Keratinocyte (primary cell): ENCODE results near the gene USH2A. TPM values are rescaled to one million over a fixed set of nuclear protein-coding genes. Genes with fewer than 3 reads are reported as not detected.

ENCODE experiments used
- DNase-seq: peaks from one replicate; pipeline ENCODE4 v3.0.0-alpha.2; 2011; ENCODE audit warnings: low read depth, missing footprints, low spot score
- FAIRE-seq: peaks from 2 replicates; lab custom pipeline; 2011; peaks lifted over from hg19 to GRCh38; lab: Jason Lieb, UNC
- H2AFZ ChIP-seq: 2 replicates; pipeline ENCODE4 v1.6.0; 2012; ENCODE audit warnings: low read length, control low read depth, inconsistent platforms; ENCODE audit not compliant: control insufficient read depth
- H3K27ac ChIP-seq: 2 replicates; pipeline ENCODE4 v1.5.1; 2011; ENCODE audit warnings: low read length; ENCODE audit not compliant: control insufficient read depth, insufficient read depth
- H3K27me3 ChIP-seq: 3 replicates; pipeline ENCODE4 v1.6.0; 2011; ENCODE audit warnings: low read length; ENCODE audit not compliant: control insufficient read depth, insufficient read depth; ENCODE audit errors: extremely low read depth
- H3K36me3 ChIP-seq, 2 experiments: 2 replicates in 1 of 2; 3 replicates in 1 of 2; pipeline ENCODE4 v1.5.1; 2011; ENCODE audit warnings: low read length in 2 of 2, mild to moderate bottlenecking in 1 of 2; ENCODE audit not compliant: control insufficient read depth in 2 of 2, insufficient read depth in 2 of 2; ENCODE audit errors: extremely low read depth in 1 of 2
- H3K4me1 ChIP-seq: 3 replicates; pipeline ENCODE4 v1.5.1; 2011; ENCODE audit warnings: low read length; ENCODE audit not compliant: control insufficient read depth, insufficient read depth; ENCODE audit errors: extremely low read depth
- H3K4me2 ChIP-seq: 3 replicates; pipeline ENCODE4 v1.6.0; 2011; ENCODE audit warnings: low read depth, low read length; ENCODE audit not compliant: control insufficient read depth, insufficient read depth; ENCODE audit errors: extremely low read depth
- H3K4me3 ChIP-seq, 3 experiments: fragments of 200-600 bp in 1 of 3; sonication (generic) in 1 of 3; 2 replicates in 2 of 3; 3 replicates in 1 of 3; pipeline ENCODE4 v1.5.1; 2011 to 2016; ENCODE audit warnings: low read length in 3 of 3, mild to moderate bottlenecking in 3 of 3, control low read depth in 2 of 3, inconsistent platforms in 1 of 3, low read depth in 1 of 3, mixed read lengths in 1 of 3, mixed run types in 1 of 3, moderate library complexity in 1 of 3; ENCODE audit not compliant: control insufficient read depth in 2 of 3, insufficient read depth in 2 of 3; ENCODE audit errors: extremely low read depth in 1 of 3
- H3K79me2 ChIP-seq: 2 replicates; pipeline ENCODE4 v1.6.0; 2012; ENCODE audit warnings: low read length; ENCODE audit not compliant: control insufficient read depth, insufficient read depth
- H3K9ac ChIP-seq: 3 replicates; pipeline ENCODE4 v1.6.0; 2011; ENCODE audit warnings: low read length; ENCODE audit not compliant: control insufficient read depth, insufficient read depth; ENCODE audit errors: extremely low read depth
- H3K9me1 ChIP-seq: 3 replicates; pipeline ENCODE4 v1.6.0; 2011; ENCODE audit warnings: low read length; ENCODE audit not compliant: control insufficient read depth, insufficient read depth; ENCODE audit errors: extremely low read depth
- H3K9me3 ChIP-seq: 2 replicates; pipeline ENCODE4 v1.5.1; 2012; ENCODE audit warnings: low read depth, low read length; ENCODE audit not compliant: control insufficient read depth
- H4K20me1 ChIP-seq: 3 replicates; pipeline ENCODE4 v1.6.0; 2011; ENCODE audit warnings: low read length; ENCODE audit not compliant: control insufficient read depth, insufficient read depth; ENCODE audit errors: extremely low read depth
- EZH2 ChIP-seq: IDR thresholded peaks from one replicate; pipeline ENCODE4 v1.6.1; 2012; ENCODE audit warnings: inconsistent platforms, mild to moderate bottlenecking, low read length, moderate library complexity
- dilution Hi-C: fragments of 300-500 bp; cut with MboI; formaldehyde crosslinking; loops from one replicate; pipeline ENCODE4 v1.7.0; 2020; ENCODE audit warnings: low sequenced_read_pairs; ENCODE audit not compliant: extremely low pct_ligation_motif_present
- polyA plus RNA-seq, 5 experiments: library from polyadenylated mRNA; depleted of rRNA in 3 of 5; stranded (reverse) in 3 of 5; stranded (forward) in 1 of 5; unstranded in 1 of 5; fragments of >200 nt; gene quantifications; 1 replicate in 1 of 5; 2 replicates in 3 of 5; 3 replicates in 1 of 5; pipeline versions ENCODE4 v1.2.1 to v1.2.3, GENCODE V29; 2011 to 2012; ENCODE audit warnings: missing spikeins in 2 of 5, low read depth in 1 of 5, low replicate concordance in 1 of 5
- TF ChIP-seq, protein P1 (sequence below), 3 experiments: IDR thresholded peaks in 1 of 3; conservative IDR thresholded peaks in 1 of 3; optimal IDR thresholded peaks in 1 of 3; 2 replicates in 2 of 3; 3 replicates in 1 of 3; pipeline versions ENCODE3 to v1.5.1; 2011; ENCODE audit warnings: low read length in 3 of 3, mild to moderate bottlenecking in 3 of 3, moderate library complexity in 2 of 3, control low read depth in 1 of 3, inconsistent platforms in 1 of 3; ENCODE audit not compliant: insufficient read depth in 2 of 3; ENCODE audit errors: extremely low read depth in 1 of 3

The USH2A gene
- polyA plus RNA-seq, 1 donor (not counting 4 experiments of a cell fraction or from before 2014, with no cell fraction given): not detected

DNA sequence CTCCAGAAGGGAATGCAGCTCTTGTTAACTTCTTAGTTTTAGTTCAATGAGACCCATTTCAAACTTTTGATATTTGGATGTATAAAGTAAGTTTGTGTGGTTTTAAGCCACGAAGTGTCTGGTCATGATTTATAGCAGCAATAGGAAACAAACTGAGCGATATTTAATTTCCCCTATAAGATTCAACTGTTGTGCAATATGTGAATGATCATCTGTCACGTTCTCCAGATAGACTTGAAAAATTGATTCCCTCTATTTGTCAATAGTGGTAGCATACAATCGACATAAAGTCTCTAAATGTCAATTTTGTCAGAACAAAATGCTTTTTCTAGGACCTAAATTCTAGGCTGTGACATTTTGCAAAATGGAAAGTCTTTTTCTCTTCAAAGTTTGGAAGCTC lies 616.0 kb downstream of the USH2A start:
- no peaks in the 10 kb centered on the region for H3K36me3 ChIP-seq
- H3K9me3 ChIP-seq: no peaks in the 10 kb centered on the region
- H2AFZ ChIP-seq: no peak overlapping the region
- no peak overlapping the region for H3K27ac ChIP-seq
- TF ChIP-seq EZH2: no peak
- TF ChIP-seq, protein P1, sequence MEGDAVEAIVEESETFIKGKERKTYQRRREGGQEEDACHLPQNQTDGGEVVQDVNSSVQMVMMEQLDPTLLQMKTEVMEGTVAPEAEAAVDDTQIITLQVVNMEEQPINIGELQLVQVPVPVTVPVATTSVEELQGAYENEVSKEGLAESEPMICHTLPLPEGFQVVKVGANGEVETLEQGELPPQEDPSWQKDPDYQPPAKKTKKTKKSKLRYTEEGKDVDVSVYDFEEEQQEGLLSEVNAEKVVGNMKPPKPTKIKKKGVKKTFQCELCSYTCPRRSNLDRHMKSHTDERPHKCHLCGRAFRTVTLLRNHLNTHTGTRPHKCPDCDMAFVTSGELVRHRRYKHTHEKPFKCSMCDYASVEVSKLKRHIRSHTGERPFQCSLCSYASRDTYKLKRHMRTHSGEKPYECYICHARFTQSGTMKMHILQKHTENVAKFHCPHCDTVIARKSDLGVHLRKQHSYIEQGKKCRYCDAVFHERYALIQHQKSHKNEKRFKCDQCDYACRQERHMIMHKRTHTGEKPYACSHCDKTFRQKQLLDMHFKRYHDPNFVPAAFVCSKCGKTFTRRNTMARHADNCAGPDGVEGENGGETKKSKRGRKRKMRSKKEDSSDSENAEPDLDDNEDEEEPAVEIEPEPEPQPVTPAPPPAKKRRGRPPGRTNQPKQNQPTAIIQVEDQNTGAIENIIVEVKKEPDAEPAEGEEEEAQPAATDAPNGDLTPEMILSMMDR (optimal IDR thresholded peaks at IDR 0.05 in 1 of 3, IDR thresholded peaks at IDR 0.05 in 1 of 3, conservative IDR thresholded peaks at IDR 0.05 in 1 of 3; ENCODE audit: extremely low read depth in 1 of 3, insufficient read depth in 2 of 3, low read length in 3 of 3): no peak
- no peak overlapping the region for H3K4me2 ChIP-seq
- no peaks in the 10 kb centered on the region for H3K4me1 ChIP-seq
- H3K4me3 ChIP-seq: no peak overlapping the region
- no peaks in the 10 kb centered on the region for H3K27me3 ChIP-seq
- dilution Hi-C loops: no loop called here
- FAIRE-seq: no peak
- no peak overlapping the region for H3K9ac ChIP-seq
- H4K20me1 ChIP-seq: no peaks in the 10 kb centered on the region
- no peaks in the 10 kb centered on the region for H3K9me1 ChIP-seq
- no peak for DNase-seq
- no peaks in the 10 kb centered on the region for H3K79me2 ChIP-seq

DNA sequence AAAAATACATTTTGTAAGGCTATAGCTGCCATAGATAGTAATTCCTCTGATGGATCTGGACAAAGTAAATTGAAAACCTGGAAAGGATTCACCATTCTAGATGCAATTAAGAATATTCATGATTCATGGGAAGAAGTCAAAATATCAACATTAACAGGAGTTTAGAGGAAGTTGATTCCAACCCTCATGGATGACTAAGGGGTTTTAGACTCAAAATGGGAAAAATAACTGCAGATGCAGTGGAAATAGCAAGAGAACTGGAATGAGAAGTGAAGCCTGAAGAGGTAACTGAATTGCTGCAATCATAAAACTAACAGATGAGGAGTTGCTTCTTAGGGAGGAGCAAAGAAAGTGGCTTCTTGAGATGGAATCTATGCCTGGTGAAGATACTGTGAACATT lies 625.4 kb downstream of the USH2A start:
- Histone ChIP-seq H3K9me1 (no peaks in the 10 kb centered on the region), H3K4me3 (no peak overlapping the region), H3K4me2 (no peak overlapping the region), H3K9me3 (no peaks in the 10 kb centered on the region), H3K79me2 (no peaks in the 10 kb centered on the region), H3K27me3 (no peaks in the 10 kb centered on the region), H3K36me3 (no peaks in the 10 kb centered on the region), H3K4me1 (no peaks in the 10 kb centered on the region), H2AFZ (no peak overlapping the region), H3K27ac (no peak overlapping the region), H4K20me1 (no peaks in the 10 kb centered on the region), H3K9ac (no peak overlapping the region)
- TF ChIP-seq, protein P1 (optimal IDR thresholded peaks at IDR 0.05 in 1 of 3, IDR thresholded peaks at IDR 0.05 in 1 of 3, conservative IDR thresholded peaks at IDR 0.05 in 1 of 3; ENCODE audit: extremely low read depth in 1 of 3, insufficient read depth in 2 of 3, low read length in 3 of 3): no peak
- no peak for TF ChIP-seq EZH2
- FAIRE-seq (no peak), DNase-seq (no peak)
- dilution Hi-C loops: no loop called here
